WTC11 (cell line): Measurements from ENCODE around the gene MON1A.

Experiments used
- ELF4 ChIP-seq: sonication (generic); formaldehyde crosslinking; IDR thresholded peaks from 2 replicates; pipeline ENCODE4 v1.8.1; 2022; ENCODE audit warnings: low read depth, mild to moderate bottlenecking, moderate library complexity, missing genetic modification reagents
- JUN ChIP-seq: sonication (generic); formaldehyde crosslinking; IDR thresholded peaks from 2 replicates; pipeline ENCODE4 v1.8.0; 2023; ENCODE audit warnings: mild to moderate bottlenecking, missing genetic modification reagents
- NFATC4 ChIP-seq: fragments of 250-450 bp; sonication (Bioruptor Pico); IDR thresholded peaks from 2 replicates; pipeline ENCODE4 v1.9.0; 2021; ENCODE audit warnings: mild to moderate bottlenecking
- NFE2L1 ChIP-seq: sonication (generic); formaldehyde crosslinking; IDR thresholded peaks from 2 replicates; pipeline ENCODE4 v1.8.1; 2023; ENCODE audit warnings: missing genetic modification reagents
- SOX15 ChIP-seq: fragments of 250-450 bp; sonication (Bioruptor Pico); IDR thresholded peaks from 2 replicates; pipeline ENCODE4 v1.9.0; 2021; ENCODE audit warnings: mild to moderate bottlenecking
- TEAD4 ChIP-seq: sonication (generic); formaldehyde crosslinking; IDR thresholded peaks from 2 replicates; pipeline ENCODE4 v1.8.0; 2022; ENCODE audit warnings: mild to moderate bottlenecking, missing genetic modification reagents
- ZBTB21 ChIP-seq: sonication (generic); formaldehyde crosslinking; IDR thresholded peaks from 2 replicates; pipeline ENCODE4 v1.8.1; 2023; ENCODE audit warnings: mild to moderate bottlenecking, missing genetic modification reagents, borderline replicate concordance
- TF ChIP-seq, protein P1 (sequence below): sonication (generic); formaldehyde crosslinking; IDR thresholded peaks from 2 replicates; pipeline ENCODE4 v1.8.1; 2023; ENCODE audit warnings: mild to moderate bottlenecking, missing genetic modification reagents, borderline replicate concordance
- TF ChIP-seq, protein P2 (sequence below): sonication (generic); formaldehyde crosslinking; IDR thresholded peaks from 2 replicates; pipeline ENCODE4 v1.8.0; 2022; ENCODE audit warnings: mild to moderate bottlenecking, missing genetic modification reagents
- TF ChIP-seq, protein P3 (sequence below): sonication (generic); formaldehyde crosslinking; IDR thresholded peaks from 2 replicates; pipeline ENCODE4 v1.8.1; 2023; ENCODE audit warnings: mild to moderate bottlenecking, missing genetic modification reagents
- TF ChIP-seq, protein P4 (sequence below): fragments of 200-600 bp; IDR thresholded peaks from 2 replicates; pipeline ENCODE4 v1.8.0; 2022; ENCODE audit warnings: antibody characterized with exemption

DNA sequence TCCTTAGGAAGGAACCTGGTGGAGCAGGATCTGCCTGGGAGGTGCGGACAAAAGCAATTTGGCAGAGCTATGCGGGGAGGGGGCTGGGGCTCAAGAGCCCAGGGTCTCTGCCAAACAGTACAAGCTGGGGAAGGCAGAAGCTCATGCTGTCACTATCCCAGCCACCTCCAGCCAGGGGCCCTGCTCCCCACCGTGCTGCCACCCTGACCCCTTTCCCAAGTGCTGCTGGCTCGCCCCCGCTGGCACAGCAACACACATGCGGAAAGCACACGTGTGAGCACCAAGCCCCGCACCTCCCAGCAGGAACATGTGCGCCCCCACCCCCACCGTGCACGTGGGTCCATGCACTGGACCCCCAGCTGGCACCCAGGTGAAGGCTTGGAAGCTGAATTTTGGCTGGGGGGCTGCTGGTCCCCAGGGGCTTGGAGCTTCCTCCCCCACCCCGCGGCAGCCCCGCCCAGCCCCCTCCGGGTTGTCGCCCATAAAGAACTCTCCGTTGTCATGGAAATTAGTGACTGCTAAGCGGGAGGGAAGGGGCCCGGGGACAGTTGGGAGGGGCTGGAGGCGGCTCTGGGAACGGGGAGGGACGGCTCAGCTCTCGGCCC is 60.6 kb downstream of the MON1A start:
- TF ChIP-seq JUN (CRISPR knock-in tag) (no peak), ELF4 (CRISPR knock-in tag) (no peak), NFATC4 (CRISPR knock-in tag) (no peak), TEAD4 (CRISPR knock-in tag) (no peak), SOX15 (CRISPR knock-in tag) (no peak), NFE2L1 (CRISPR knock-in tag) (no peak), ZBTB21 (CRISPR knock-in tag) (no peak)
- TF ChIP-seq, protein P1, sequence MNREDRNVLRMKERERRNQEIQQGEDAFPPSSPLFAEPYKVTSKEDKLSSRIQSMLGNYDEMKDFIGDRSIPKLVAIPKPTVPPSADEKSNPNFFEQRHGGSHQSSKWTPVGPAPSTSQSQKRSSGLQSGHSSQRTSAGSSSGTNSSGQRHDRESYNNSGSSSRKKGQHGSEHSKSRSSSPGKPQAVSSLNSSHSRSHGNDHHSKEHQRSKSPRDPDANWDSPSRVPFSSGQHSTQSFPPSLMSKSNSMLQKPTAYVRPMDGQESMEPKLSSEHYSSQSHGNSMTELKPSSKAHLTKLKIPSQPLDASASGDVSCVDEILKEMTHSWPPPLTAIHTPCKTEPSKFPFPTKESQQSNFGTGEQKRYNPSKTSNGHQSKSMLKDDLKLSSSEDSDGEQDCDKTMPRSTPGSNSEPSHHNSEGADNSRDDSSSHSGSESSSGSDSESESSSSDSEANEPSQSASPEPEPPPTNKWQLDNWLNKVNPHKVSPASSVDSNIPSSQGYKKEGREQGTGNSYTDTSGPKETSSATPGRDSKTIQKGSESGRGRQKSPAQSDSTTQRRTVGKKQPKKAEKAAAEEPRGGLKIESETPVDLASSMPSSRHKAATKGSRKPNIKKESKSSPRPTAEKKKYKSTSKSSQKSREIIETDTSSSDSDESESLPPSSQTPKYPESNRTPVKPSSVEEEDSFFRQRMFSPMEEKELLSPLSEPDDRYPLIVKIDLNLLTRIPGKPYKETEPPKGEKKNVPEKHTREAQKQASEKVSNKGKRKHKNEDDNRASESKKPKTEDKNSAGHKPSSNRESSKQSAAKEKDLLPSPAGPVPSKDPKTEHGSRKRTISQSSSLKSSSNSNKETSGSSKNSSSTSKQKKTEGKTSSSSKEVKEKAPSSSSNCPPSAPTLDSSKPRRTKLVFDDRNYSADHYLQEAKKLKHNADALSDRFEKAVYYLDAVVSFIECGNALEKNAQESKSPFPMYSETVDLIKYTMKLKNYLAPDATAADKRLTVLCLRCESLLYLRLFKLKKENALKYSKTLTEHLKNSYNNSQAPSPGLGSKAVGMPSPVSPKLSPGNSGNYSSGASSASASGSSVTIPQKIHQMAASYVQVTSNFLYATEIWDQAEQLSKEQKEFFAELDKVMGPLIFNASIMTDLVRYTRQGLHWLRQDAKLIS = no peak
- TF ChIP-seq, protein P2, sequence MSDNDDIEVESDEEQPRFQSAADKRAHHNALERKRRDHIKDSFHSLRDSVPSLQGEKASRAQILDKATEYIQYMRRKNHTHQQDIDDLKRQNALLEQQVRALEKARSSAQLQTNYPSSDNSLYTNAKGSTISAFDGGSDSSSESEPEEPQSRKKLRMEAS (CRISPR knock-in tag) = peak; percentile 36; the same call in 1 of the 2 replicates
- TF ChIP-seq, protein P3, sequence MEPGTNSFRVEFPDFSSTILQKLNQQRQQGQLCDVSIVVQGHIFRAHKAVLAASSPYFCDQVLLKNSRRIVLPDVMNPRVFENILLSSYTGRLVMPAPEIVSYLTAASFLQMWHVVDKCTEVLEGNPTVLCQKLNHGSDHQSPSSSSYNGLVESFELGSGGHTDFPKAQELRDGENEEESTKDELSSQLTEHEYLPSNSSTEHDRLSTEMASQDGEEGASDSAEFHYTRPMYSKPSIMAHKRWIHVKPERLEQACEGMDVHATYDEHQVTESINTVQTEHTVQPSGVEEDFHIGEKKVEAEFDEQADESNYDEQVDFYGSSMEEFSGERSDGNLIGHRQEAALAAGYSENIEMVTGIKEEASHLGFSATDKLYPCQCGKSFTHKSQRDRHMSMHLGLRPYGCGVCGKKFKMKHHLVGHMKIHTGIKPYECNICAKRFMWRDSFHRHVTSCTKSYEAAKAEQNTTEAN (CRISPR knock-in tag) = no peak
- TF ChIP-seq, protein P4, sequence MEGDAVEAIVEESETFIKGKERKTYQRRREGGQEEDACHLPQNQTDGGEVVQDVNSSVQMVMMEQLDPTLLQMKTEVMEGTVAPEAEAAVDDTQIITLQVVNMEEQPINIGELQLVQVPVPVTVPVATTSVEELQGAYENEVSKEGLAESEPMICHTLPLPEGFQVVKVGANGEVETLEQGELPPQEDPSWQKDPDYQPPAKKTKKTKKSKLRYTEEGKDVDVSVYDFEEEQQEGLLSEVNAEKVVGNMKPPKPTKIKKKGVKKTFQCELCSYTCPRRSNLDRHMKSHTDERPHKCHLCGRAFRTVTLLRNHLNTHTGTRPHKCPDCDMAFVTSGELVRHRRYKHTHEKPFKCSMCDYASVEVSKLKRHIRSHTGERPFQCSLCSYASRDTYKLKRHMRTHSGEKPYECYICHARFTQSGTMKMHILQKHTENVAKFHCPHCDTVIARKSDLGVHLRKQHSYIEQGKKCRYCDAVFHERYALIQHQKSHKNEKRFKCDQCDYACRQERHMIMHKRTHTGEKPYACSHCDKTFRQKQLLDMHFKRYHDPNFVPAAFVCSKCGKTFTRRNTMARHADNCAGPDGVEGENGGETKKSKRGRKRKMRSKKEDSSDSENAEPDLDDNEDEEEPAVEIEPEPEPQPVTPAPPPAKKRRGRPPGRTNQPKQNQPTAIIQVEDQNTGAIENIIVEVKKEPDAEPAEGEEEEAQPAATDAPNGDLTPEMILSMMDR = no peak
